HL-60 (cell line): ENCODE measurements around the gene AXIN1.

Source experiments
- CTCF ChIP-seq: IDR thresholded peaks from one replicate; pipeline ENCODE4 v1.5.1; 2011; ENCODE audit warnings: low read length, control low read depth, inconsistent platforms; ENCODE audit not compliant: insufficient read depth
- GABPA ChIP-seq: IDR thresholded peaks from 2 replicates; pipeline ENCODE4 v1.6.1; 2012; ENCODE audit warnings: low read depth
- POLR2AphosphoS5 ChIP-seq: IDR thresholded peaks from 2 replicates; pipeline ENCODE4 v1.6.1; 2012; ENCODE audit warnings: low read depth
- SPI1 ChIP-seq: IDR thresholded peaks from 2 replicates; pipeline ENCODE4 v1.6.1; 2012; ENCODE audit warnings: low read depth, mild to moderate bottlenecking, borderline replicate concordance
- TF ChIP-seq, protein P1 (sequence below): IDR thresholded peaks from 2 replicates; pipeline ENCODE4 v1.6.1; 2012; ENCODE audit warnings: low read depth; ENCODE audit not compliant: insufficient replicate concordance

- TF ChIP-seq CTCF (no peak), GABPA (no peak), POLR2AphosphoS5 (no peak), SPI1 (no peak)
- TF ChIP-seq, protein P1, sequence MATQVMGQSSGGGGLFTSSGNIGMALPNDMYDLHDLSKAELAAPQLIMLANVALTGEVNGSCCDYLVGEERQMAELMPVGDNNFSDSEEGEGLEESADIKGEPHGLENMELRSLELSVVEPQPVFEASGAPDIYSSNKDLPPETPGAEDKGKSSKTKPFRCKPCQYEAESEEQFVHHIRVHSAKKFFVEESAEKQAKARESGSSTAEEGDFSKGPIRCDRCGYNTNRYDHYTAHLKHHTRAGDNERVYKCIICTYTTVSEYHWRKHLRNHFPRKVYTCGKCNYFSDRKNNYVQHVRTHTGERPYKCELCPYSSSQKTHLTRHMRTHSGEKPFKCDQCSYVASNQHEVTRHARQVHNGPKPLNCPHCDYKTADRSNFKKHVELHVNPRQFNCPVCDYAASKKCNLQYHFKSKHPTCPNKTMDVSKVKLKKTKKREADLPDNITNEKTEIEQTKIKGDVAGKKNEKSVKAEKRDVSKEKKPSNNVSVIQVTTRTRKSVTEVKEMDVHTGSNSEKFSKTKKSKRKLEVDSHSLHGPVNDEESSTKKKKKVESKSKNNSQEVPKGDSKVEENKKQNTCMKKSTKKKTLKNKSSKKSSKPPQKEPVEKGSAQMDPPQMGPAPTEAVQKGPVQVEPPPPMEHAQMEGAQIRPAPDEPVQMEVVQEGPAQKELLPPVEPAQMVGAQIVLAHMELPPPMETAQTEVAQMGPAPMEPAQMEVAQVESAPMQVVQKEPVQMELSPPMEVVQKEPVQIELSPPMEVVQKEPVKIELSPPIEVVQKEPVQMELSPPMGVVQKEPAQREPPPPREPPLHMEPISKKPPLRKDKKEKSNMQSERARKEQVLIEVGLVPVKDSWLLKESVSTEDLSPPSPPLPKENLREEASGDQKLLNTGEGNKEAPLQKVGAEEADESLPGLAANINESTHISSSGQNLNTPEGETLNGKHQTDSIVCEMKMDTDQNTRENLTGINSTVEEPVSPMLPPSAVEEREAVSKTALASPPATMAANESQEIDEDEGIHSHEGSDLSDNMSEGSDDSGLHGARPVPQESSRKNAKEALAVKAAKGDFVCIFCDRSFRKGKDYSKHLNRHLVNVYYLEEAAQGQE, result no peak
These were observed 76.0 kb downstream of the AXIN1 start for GRCh38 chr16:276426-277077.
